ENCODE data around the gene VILL.

Gene VILL

DNA sequence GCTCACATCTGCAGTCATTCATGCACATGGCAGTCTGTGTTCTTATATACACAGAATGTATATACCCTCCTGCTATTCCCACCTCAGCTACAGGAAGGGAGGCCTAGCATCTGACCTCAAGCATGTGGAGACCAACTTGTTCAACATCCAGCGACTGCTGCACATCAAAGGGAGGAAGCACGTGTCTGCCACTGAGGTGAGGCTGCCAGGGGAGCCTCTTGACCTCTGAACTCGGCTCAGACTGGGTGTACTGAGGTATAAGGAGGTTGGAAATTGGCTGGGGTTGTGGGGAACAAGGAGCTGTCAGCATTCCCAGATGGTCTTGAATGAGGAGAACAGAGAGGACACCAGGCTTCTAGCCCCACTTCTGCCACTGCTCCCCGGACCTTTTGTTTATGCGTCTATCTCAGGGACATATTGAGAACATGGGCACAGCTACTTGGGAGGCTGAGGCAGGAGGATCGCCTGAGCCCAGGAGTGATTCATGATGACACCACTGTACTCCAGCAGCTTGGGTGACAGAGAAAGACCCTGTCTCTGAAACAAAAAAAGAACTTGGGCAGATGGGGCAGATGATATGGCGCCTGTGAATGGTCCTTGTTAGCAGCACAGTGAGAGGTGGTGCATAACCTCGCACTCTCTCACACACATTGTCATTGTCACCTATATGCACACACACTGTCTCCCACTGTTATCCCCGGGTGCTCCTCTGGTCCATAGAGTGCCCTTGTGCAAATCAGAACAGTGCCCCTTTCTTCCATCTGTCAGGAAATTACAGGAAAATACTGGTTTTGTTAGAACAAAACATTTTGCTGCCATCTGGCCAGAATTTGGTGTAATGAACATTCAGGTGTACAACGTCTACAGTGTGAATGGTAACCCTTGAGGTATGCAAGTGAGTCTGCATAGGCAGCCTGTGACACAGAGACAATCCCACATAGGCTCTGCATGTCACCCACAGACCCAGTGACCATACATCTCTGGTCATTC, 5.4 kb downstream of the VILL start:
- no peak for DNase-seq (ENCODE audit: extremely low spot score)
- TF ChIP-seq, protein P1, sequence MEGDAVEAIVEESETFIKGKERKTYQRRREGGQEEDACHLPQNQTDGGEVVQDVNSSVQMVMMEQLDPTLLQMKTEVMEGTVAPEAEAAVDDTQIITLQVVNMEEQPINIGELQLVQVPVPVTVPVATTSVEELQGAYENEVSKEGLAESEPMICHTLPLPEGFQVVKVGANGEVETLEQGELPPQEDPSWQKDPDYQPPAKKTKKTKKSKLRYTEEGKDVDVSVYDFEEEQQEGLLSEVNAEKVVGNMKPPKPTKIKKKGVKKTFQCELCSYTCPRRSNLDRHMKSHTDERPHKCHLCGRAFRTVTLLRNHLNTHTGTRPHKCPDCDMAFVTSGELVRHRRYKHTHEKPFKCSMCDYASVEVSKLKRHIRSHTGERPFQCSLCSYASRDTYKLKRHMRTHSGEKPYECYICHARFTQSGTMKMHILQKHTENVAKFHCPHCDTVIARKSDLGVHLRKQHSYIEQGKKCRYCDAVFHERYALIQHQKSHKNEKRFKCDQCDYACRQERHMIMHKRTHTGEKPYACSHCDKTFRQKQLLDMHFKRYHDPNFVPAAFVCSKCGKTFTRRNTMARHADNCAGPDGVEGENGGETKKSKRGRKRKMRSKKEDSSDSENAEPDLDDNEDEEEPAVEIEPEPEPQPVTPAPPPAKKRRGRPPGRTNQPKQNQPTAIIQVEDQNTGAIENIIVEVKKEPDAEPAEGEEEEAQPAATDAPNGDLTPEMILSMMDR (IDR thresholded peaks at IDR 0.05; ENCODE audit: control extremely low read depth, extremely low read depth, low read depth, missing control alignments): no peak
- ChIA-PET POLR2A (no interaction called here), CTCF (interaction anchor here (0.8 to 3.0 kb wide), 28 partner anchors 8 to 654 kb away, joined by 3 to 19 read pairs (median 5); partner anchors contain the start of gene ACAA1)

DNA sequence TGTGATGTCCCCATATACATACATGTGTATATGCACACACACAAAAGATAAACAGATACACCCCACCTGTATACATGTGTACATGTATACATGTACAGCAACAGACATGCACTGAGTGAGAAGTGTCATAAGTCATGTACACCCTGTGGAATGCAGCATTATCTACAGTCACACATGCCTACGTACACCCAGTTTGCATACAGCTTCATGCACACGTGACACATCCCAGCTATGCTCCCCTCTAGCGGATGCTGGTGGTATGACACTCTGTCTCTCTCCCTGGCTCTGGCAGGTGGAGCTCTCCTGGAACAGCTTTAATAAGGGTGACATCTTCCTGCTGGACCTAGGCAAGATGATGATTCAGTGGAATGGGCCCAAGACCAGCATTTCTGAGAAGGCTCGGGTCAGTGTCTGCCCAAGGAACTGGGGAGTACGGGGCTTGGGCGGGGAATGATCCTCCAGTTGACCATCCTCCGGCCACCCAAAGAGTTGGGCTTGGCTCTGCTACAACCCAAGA, 6.3 kb downstream of the VILL start:
- POLR2A ChIA-PET: interaction anchor here (0.7 kb wide), 1 partner anchor 1410 kb away, joined by 3 read pairs; the partner anchor contains the start of gene RPSA
- CTCF ChIA-PET: interaction anchor here (0.6 to 3.0 kb wide), 32 partner anchors 8 to 655 kb away, joined by 3 to 19 read pairs (median 4); partner anchors contain the start of gene ACAA1
- TF ChIP-seq, protein P1 (IDR thresholded peaks at IDR 0.05; ENCODE audit: control extremely low read depth, extremely low read depth, low read depth, missing control alignments): peak; percentile 90
- peak; percentile 78 for DNase-seq (ENCODE audit: extremely low spot score)

DNA sequence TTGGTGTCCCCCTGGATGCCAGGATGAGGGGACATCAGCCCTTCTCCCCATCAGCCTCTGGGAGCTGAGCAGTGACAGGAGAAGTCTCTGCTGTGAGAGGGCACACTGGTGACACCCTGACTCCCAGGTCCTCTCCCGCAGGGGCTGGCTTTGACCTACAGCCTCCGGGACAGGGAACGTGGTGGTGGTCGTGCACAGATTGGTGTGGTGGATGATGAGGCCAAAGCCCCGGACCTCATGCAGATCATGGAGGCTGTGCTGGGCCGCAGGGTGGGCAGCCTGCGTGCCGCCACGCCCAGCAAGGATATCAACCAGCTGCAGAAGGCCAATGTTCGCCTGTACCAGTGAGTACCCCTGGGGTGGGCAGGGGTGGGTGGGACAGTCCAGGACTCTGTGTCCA, 6.8 kb downstream of the VILL start:
- DNase-seq (ENCODE audit: extremely low spot score): no peak
- ChIA-PET POLR2A (interaction anchor here (0.7 kb wide), 1 partner anchor 1410 kb away, joined by 3 read pairs; the partner anchor contains the start of gene RPSA), CTCF (interaction anchor here (0.6 to 3.0 kb wide), 32 partner anchors 8 to 655 kb away, joined by 3 to 19 read pairs (median 4); partner anchors contain the start of gene ACAA1)

DNA sequence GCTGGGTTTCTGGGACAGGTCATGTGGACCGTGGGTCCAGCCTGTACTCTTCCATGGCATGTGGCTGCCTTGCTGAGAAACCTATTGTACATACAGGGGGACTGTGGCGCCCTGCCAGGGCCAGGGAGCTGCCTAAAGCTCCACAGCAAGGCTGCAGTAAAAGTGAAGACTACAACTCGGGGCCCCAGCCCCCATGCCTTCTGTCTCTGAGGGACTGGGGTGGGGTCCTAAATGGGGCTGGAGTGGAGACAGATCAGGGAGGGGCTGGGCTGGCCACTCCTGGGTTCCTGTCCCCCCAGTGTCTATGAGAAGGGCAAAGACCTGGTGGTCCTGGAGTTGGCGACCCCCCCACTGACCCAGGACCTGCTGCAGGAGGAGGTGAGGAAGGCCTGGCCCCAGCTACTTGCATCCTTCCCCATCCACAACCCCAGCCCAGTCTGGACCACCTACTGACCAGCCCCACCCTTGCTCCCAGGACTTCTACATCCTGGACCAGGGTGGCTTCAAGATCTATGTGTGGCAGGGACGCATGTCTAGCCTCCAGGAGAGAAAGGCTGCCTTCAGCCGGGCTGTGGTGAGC, 7.3 kb downstream of the VILL start:
- TF ChIP-seq, protein P1 (IDR thresholded peaks at IDR 0.05; ENCODE audit: control extremely low read depth, extremely low read depth, low read depth, missing control alignments): no peak
- ChIA-PET POLR2A (no interaction called here), CTCF (interaction anchor here (1.2 to 3.0 kb wide), 10 partner anchors 10 to 146 kb away, joined by 3 to 19 read pairs (median 6); partner anchors contain the start of gene ACAA1)
- no peak for DNase-seq (ENCODE audit: extremely low spot score)

More for the DNA sequence above, 6.8 kb downstream of the VILL start:
- TF ChIP-seq, protein P1 (IDR thresholded peaks at IDR 0.05; ENCODE audit: control extremely low read depth, extremely low read depth, low read depth, missing control alignments): no peak

DNA sequence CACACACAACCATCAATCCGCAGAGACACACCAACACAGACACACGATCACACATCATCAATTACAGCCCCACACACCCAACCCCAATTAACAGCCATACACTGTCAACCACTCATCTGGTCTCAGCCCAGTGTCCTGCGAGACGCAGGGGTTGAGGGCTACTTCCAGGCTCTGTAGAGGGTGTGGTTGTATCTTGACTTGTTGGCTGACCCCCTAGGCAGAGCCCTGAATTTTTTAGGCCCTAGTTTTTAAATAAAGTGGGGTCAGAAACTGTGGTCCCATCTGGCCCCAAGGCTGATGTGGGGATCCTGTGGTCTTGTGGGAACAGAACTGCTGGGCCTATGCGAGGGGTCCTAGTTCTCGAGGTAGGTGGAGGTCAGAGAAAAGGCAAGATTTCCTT, 9.2 kb downstream of the VILL start:
- CTCF ChIA-PET: no interaction called here
- POLR2A ChIA-PET: no interaction called here
- TF ChIP-seq, protein P1 (IDR thresholded peaks at IDR 0.05; ENCODE audit: control extremely low read depth, extremely low read depth, low read depth, missing control alignments): no peak
- no peak for DNase-seq (ENCODE audit: extremely low spot score)
